Hematopoietic multipotent progenitor cell treated with erythropoietin and hydrocortisone succinate and interleukin-3 and kit ligand, for 17 days (in vitro differentiated cells): ENCODE results near the gene NHSL2.

ENCODE experiments used
- DNase-seq: peaks from one replicate; pipeline ENCODE4 v3.0.0-alpha.2; 2015; ENCODE audit warnings: low spot score

The NHSL2 gene

DNA sequence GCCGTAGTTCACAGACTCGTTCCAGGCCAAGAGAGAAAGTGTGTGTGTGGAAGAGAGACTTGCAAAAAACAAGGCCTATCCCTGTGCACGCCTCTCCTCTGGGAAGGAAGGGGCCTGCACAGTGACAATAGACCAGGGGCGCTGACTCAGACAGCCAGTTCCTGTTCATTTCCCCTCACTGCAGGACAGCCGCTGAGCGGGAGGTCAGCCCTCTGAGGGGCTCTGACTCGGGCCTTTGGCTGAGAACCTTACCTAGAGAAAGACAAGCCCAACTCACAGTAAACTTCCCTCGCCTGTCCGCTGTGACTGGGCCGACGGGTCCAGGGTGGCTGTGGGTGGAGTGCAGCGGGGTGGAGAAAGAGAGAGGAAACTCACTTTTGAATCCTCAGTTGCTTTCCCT is 169.0 kb downstream of the NHSL2 start:
- no peak for DNase-seq

DNA sequence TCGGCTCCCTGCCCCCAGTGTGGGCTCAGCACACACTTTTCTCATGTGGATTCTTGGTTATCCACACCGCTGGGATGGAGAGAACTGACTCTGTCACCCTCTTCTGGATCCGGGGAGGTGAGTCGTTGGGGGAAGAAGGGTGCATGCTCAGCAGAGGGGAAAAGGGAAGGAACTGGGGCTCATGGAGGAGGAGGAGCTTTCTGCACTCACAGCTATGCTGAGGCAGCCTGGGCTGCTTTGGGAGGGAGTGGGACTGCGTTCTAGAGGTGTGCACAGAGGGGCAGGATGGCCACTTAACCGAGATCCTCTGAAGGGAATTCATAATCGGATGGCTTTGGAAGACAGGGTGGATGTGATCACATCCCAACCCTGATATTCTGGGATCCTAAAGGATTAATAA is 169.5 kb downstream of the NHSL2 start:
- no peak for DNase-seq

DNA sequence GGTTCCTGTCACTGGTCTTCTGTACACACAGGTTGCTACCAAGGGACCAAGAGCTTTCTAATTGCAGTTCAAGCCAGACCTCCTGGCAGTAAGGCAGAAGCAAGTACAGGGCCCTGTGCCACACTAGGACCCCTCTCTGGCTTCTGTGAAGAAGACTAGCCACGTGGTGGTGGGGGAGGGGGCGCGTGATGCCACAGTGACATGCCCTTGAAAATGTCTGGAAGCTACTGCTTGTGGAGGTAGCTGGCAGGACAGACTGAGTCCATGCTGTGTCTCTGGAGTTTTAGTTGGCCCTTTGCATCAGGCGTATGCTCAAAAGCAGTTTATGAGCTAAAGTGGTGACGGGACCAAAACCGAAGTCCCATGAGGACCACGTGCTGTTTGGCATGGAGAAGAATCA is 170.2 kb downstream of the NHSL2 start:
- no peak for DNase-seq

DNA sequence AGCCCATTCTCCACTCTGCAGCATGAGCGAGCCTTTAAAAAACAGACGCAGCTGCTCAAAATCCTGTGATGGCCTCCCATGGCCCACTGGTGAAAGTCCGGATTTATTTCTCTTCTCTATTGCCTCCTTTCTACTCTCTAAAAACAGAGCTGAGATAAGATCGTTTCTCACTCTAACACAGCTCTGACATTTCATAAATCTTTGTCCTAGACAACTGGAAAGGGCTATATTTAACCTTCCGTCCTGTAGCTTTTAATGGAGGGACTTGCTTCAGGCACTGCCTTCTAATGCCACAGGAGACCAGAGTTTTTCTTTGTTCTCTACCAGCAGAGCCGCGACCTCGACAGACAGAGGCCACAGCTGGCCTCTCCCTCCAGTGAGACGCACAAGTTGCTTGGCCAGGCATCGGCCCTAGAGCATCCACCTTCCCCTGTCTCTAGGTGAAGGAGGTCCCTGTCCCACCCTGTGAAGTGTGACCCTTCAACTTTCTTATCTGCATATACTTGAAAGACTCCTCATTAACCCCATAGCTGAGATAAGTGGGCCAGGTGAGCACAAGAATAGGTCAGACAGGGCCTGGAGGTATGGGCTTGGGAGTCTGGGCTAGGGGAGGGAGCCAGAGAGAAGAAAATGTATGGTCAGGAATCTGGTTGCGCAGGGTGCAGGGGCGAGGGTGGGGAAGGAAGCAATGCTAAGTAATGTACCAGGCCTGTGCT is 171.1 kb downstream of the NHSL2 start:
- no peak for DNase-seq

DNA sequence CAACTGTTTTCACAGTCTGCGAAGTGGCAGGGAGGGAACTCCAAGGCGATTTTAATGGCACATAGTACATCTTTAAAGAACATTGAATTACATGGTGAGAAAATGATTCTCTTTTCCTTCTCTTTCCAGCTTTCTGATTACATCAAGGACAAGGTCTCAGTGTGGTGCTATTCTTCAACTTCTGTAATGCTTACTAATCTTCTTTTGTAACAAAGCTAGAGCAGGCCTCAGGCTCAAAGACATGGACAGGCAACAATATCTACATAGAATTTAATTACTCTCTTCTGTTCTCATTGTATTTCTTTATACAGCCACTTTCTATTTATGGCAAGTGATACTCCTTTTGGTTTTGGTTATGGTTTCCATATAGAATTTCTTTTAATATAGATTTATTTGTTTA is 172.6 kb downstream of the NHSL2 start:
- DNase-seq, result no peak

DNA sequence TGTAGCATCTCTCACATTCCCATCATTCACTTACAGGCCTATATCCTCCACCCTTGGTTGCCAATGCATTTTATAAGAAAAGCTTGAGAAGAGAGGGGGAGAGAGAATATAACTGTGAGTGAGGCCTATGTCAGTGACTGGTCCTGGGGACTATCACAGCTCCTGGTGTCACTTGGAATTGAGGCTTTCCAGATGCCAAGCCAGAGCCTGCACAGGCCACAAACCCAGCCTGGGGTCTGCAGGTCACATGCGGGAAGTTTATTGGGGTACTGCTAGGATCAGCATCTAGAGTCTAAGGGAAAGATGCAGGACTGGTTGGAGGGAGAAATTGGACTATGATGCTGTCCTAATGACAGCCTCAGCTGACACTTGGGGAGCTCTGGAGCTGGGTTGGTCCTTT is 173.5 kb downstream of the NHSL2 start:
- DNase-seq, result no peak

DNA sequence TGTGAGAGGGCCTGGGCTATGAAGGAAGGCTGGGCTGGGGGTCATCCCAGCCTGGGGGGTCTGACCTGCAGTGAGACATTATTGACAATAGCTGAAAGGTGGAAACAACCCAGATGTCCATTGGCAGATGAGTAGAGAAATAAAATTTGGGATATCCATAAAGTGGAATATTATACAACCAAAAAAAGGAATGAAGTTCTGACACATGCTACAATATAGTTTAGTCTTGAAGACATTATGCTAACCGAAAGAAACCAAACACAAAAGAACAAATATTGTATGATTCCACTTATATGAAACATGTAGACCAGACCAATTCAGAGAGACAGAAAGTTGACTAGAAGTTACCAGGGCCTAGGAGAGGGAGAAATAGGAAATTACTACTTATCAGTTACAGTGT is 176.3 kb downstream of the NHSL2 start:
- no peak for DNase-seq

DNA sequence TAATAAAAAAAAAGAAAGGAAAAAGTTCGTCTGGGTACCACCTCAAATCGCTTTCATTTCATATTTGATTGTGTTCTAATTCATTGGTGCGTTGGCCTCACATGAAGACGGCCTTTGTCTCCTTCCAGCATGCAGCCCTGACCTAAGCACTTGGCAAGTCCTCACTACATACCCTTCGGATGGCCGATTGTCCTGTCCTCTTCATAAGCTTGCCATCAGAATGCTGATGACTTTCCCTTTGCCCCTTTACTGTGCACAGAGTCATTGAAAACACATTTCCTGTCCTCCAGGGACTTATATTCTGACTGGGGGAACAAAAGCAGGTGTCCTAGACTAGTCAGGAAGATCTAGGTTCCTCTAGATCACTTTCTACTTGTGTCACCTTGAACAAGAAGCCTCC is 178.1 kb downstream of the NHSL2 start:
- DNase-seq, result no peak

DNA sequence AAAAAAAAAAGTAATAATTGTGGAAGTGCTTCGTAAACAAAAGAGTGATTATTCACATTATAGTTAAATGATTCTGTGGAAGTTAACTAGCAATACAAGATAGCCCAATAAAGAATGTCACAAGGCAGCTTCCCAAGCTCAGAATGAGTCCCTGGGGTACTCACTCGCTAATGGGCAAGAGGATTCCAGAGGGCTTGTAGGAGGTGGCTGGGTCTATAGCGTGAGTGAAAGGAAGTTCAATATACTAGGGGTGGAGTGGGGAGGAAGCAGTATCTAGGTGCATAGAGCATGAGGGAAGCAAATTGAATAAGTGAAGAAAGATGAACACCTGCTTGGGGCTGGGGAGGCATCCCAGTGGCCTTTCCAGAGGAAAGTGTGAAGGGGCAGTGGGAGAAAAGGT is 178.6 kb downstream of the NHSL2 start:
- no peak for DNase-seq

DNA sequence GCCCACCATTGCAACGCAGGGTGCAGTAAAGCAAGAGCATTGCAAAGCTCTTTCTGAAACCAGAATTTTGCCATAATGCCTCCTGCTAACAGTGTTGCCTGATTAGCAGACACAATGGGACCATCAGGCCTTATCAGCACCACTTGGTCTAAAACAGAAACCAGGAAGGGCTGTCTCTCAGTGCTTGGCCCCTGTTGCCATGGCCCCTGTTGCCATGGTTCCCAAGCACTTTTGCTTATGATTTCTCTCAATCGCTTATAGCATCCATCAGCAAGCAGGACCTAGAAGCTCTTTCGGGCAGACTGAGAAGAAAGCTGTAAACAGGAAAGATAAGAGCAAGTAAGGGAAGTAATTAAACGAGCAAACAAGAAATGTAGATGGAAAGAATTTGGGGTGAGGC is 184.2 kb downstream of the NHSL2 start:
- no peak for DNase-seq

DNA sequence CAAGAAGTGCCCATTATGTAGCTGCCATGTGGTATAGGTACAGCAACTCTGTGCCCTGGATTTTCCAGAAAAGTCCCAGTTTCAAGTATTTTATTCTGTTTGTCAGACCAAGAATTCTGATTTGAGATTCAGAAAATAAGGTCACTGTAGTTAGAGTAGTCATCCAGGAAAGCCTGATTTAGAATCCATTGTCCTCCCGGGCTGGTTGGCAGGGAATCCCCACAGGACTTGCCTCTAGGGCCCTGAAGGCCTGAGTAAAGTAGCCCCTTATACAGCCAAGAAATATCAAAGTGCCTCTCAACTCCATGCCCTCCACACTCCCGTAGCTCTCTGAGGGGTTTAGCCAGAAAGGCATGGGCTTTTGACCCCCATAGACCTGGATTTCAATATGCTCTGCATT is 184.7 kb downstream of the NHSL2 start:
- DNase-seq, result no peak

DNA sequence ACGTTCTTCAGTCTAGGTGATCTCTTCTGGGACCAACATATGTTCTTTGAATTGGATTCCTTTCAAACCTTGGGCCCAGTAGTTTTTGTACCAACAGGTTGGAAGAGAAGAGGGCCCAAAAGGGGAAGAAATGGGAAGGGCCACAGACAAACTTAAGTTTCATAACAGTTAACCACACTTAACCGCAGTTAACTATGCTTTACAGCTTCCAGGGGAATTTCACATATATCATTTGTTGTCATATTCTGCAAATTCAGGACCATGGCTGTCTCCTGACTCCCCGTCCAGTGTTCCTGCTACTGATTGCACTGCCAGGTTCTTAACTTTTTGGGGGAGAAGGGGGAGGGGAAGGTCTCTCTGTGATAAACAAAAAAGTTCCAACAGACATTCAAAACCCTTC is 186.5 kb downstream of the NHSL2 start:
- no peak for DNase-seq

DNA sequence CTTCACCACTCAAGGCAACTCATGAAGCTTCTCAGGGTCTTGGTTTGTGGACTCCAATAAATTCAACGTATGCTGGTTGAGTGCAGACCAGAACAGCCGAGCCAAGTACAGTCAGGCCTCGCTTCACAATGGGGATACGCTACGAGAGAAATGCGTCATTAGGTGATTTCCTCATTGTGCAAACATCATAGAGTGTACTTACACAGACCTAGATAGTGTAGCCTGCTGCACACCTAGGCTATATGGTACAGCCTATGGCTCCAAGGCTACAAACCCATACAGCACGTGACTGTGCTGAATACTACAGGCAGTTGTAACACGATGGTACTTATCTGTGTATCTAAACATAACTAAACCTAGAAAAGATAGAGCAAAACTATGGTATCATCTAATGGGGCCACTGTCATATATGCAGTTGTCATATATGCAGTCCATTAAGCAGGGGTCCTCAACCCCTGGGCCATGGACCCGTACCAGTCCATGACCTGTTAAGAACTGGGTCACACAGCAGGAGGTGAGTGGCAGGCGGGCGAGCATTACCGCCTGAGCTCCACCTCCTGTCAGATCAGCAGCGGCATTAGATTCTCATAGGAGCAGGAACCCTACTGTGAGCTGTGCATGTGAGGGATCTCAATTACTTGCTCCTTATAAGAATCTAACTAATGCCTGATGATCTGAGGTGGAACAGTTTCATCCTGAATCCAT is 189.6 kb downstream of the NHSL2 start:
- DNase-seq, result no peak

DNA sequence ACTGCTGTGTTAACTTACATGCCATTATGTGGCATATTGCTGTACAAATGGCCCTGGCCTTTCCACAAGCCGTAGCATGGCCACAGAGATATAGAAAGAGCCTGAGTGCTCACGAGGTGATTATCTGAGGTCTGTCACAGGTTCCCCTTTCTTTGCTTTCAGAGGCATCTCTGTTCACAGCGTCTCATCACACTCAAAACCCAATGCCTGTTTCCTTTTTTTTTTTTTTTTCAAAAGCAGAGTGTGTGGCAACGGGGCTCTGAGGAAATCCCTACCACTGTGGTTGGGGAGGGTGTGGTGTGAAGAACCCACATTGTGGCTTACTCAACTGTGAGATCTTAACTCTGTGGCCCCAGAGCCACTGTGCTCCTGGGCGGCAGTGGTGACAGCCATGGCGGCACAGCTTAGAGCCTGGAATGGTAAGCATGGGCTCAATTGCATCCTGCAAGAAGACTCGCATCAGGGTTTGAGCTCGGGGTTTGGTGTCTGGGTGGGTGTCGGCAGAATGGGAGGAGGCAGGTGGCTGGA is 190.2 kb downstream of the NHSL2 start:
- no peak for DNase-seq

DNA sequence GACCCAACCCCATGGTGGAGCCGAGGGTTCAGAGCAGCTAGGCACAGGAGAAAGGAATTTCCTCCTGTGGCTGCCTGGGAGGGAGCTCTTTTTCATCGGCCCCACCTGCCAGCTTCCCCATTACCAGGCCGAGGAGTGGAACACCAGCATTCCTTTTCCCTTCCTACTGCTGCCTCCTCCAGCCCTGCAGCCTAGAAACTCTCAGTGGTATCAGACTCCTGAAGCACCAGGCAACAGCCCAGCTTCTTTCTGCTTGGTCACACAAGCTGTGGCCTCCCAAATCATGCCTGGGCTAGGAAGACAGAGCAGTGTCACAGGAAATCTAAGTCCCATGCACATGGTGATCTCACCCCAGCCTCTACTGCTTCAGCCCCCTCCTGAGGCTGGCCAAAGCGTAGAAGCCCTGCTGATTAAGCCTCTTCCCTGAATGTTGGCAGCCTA is 191.0 kb downstream of the NHSL2 start:
- DNase-seq, result no peak

DNA sequence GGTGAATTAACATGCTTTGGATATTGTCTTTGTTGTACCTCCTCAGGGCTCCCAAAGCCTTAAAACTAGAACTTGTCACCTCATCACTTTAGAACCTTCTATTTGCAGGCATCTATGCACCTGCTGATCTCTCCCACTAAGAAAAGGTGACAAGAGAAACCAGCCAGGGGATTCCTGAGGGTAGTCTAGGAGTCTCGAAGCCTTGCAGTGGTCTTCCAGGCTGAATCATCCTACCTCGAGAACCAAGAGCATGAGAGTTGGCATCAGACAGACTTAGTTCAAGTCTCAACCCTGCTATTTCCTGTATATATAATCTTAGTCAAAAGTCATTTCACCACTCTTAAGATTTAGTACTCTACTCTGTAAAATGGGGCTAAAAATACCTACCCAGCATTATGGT is 191.5 kb downstream of the NHSL2 start:
- DNase-seq, result no peak

DNA sequence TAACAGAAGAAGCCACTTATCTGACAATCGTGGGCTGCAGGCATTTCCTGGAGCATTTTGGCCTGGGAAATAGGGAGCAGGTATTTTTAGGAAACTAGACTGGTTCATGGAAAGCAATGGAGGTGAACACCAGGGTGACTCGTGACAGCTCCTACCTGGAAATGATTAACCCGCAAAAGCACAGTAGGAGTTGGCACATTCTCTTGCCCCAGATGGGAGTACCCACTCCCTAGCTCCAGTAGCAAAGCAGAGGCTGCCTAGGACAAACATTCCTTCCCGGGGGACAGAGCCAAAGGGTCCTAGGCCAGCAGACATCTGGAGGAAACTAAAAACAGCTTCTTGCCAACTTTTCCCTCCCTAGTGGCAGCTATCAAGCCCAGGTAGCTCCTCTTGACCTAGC is 192.1 kb downstream of the NHSL2 start:
- no peak for DNase-seq

DNA sequence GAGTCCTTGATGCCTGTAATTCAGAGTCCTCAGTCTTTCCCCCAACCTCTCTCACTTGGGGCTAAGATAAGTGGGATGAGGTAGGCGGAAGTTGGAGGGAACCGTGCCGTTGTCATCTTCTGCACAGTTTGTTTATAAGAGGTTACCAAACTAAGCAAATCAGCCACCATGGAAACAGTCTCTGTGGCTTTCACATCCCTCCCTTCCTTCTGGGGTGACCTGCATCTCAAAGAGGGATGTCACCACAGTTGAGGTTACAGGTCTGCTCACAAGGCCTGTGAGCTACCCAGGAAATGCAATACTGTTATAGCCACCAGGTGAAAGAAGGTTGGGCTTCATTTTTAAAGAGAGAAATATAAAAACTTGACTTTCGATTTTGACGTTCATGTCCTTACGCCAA is 194.8 kb downstream of the NHSL2 start:
- DNase-seq, result no peak

DNA sequence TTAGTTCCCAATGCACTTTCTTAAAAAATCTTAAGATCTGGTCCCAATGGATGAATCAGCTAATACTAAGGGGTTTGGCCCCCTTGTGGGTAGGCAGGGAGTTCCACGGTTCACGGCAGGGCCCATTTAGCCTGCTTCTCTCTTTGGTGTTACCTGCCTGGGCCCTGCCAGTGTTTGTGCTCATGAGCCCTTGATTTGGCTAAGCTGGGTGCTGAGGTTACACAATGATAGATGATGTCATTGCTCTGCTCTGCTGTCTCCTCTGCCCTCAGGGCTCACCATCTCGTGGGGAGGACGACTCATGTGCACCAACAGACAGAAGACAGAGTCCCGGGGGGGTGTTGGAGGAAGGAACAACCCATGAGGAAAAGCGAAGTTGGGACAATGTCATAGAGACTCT is 196.7 kb downstream of the NHSL2 start:
- no peak for DNase-seq

DNA sequence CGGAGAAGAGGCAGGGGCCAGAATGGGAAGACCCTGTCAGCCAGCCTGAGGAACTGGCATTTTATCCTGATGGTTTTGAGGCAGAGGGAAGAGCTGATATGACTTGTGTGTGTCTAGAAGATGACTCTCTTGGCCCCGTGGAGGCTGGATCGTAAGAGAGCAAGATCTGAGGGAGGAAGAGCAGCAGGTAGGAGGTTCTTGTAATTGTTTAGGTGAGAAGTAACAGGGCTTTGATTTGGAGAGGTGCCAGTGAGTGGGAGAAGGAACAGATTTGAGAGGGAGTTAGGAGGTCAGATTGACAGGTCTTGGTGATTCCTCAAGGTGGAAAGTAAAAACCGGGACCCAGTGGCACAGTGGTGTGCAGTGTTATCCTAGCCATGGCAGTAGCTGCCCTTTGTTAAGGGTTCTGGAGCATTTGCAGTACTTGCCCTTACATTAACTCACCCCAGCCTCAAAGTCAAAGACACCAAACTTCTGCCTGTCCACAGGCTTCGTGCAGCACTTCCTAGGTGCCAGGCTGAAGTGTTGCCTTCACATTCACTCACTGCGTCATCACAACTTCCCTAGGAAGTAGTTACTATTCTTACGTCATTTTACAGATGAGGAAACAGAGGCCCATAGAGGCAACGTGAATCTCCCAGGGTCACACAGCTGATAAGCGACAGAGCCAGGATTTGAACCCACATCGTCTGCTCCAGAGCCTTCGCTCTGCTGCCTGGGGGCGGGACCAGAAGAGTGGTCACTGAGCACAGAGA is 197.4 kb downstream of the NHSL2 start:
- DNase-seq, result no peak

DNA sequence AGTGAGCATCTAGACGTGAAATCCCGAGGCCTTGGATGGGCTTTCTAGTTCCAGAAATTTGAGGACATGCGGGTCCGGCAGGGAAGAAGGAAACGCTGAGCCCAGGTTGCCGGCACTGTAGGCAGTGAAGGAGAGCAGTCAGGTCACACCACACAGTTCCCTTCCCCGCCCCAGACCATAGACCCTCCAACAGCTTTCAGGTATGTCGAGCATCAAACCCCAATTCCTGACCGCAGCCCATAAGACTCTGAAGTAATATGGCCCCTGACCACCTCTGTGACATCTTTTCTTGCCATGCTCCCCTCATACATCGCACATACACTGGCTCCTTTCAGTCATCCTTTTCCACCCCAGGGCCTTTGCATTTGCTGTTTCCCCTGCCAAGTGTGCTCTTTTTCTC is 198.0 kb downstream of the NHSL2 start:
- no peak for DNase-seq

DNA sequence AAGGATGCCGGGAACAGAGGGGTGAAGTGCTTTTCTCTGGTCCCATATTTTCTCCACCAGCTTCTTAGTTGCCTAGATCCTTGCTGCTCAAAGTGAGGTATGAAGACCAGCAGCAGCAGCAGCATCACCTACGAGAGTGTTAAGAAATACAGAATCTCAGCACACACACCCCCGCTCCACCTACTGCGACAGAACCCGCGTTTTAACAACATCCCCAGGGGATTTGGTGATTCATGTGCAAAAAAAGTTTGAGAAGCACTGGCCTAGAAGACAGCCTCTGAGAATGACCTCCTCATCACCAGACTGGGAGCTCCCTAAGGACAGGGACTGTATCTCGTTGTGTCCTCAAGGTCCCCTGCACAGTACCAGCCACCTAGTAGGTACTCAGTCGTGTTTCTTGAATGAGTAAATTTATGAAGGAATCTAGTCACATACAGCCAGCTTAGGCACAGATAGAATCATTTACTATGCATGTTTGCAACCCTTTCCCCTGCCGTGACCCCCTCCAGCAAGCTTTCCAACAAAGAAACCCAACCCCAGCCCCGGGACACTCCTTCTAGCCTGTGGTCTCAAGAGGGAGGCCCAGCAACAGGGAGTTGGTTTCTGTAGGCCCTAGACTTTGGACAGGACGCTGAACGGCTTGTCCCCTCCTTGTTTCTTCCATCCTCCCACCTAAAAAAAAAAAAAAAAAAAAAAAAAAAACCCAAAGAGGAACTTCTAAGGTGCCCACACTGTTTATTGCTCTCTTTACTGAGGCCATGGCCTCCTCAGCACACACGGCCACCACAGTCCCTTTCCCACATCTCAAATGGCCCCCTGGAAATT is 199.6 kb downstream of the NHSL2 start:
- DNase-seq, result no peak
